H9 (cell line): ENCODE measurements around the gene ARHGEF33. TPM values are rescaled to one million over a fixed set of nuclear protein-coding genes. Genes with fewer than 3 reads are reported as not detected.

Experiments
- DNase-seq: peaks from one replicate; pipeline ENCODE4 v3.0.0-alpha.2; 2017
- H2AFZ ChIP-seq: one replicate; pipeline ENCODE4 v1.6.1; 2013; ENCODE audit warnings: mild to moderate bottlenecking, low read length, control low read depth, moderate library complexity
- H2AK5ac ChIP-seq: 2 replicates; pipeline ENCODE4 v1.6.1; 2013; ENCODE audit warnings: low read length, control low read depth, mixed read lengths; ENCODE audit not compliant: insufficient read length
- H2BK120ac ChIP-seq: one replicate; pipeline ENCODE4 v1.6.1; 2013; ENCODE audit warnings: low read depth, mild to moderate bottlenecking, low read length, control low read depth, inconsistent platforms; ENCODE audit not compliant: poor library complexity, severe bottlenecking
- H2BK12ac ChIP-seq: 2 replicates; pipeline ENCODE4 v1.6.1; 2013; ENCODE audit warnings: low read length, control low read depth, mixed read lengths, low read depth; ENCODE audit not compliant: insufficient read length
- H2BK15ac ChIP-seq: 2 replicates; pipeline ENCODE4 v1.6.1; 2013; ENCODE audit warnings: low read depth, low read length, control low read depth
- H2BK20ac ChIP-seq: one replicate; pipeline ENCODE4 v1.6.1; 2013; ENCODE audit warnings: low read depth, mild to moderate bottlenecking, low read length, control low read depth, inconsistent platforms; ENCODE audit not compliant: poor library complexity, severe bottlenecking
- H2BK5ac ChIP-seq: 2 replicates; pipeline ENCODE4 v1.6.1; 2013; ENCODE audit warnings: low read length, control low read depth, mixed read lengths; ENCODE audit not compliant: insufficient read length
- H3K14ac ChIP-seq: 2 replicates; pipeline ENCODE4 v1.6.1; 2013; ENCODE audit warnings: low read length, control low read depth; ENCODE audit not compliant: insufficient read depth
- H3K18ac ChIP-seq: 2 replicates; pipeline ENCODE4 v1.6.1; 2013; ENCODE audit warnings: low read depth, mild to moderate bottlenecking, mixed read lengths, low read length, control low read depth; ENCODE audit not compliant: insufficient read length
- H3K23ac ChIP-seq: 2 replicates; pipeline ENCODE4 v1.6.1; 2013; ENCODE audit warnings: low read length, control low read depth, mixed read lengths, low read depth; ENCODE audit not compliant: insufficient read length
- H3K23me2 ChIP-seq: 2 replicates; pipeline ENCODE4 v1.6.1; 2013; ENCODE audit warnings: low read depth, mild to moderate bottlenecking, mixed read lengths, low read length, control low read depth; ENCODE audit not compliant: insufficient read length, poor library complexity, severe bottlenecking
- H3K27ac ChIP-seq: 2 replicates; pipeline ENCODE4 v1.5.1; 2013; ENCODE audit warnings: low read length, control low read depth, mixed read lengths, low read depth; ENCODE audit not compliant: insufficient read length
- H3K27me3 ChIP-seq: 2 replicates; pipeline ENCODE4 v1.6.1; 2013; ENCODE audit warnings: low read length, control low read depth, inconsistent platforms; ENCODE audit not compliant: insufficient read depth
- H3K4ac ChIP-seq: 2 replicates; pipeline ENCODE4 v1.6.1; 2013; ENCODE audit warnings: low read depth, mild to moderate bottlenecking, control low read depth, inconsistent platforms, low read length, moderate library complexity
- H3K4me1 ChIP-seq: 2 replicates; pipeline ENCODE4 v1.6.1; 2013; ENCODE audit warnings: low read length, control low read depth, inconsistent platforms; ENCODE audit not compliant: insufficient read depth
- H3K4me2 ChIP-seq: 2 replicates; pipeline ENCODE4 v1.6.1; 2013; ENCODE audit warnings: low read length, control low read depth, mixed read lengths; ENCODE audit not compliant: insufficient read length, insufficient read depth
- H3K56ac ChIP-seq: 2 replicates; pipeline ENCODE4 v1.6.1; 2013; ENCODE audit warnings: low read depth, mild to moderate bottlenecking, mixed read lengths, low read length, control low read depth; ENCODE audit not compliant: insufficient read length
- H3K79me1 ChIP-seq: 2 replicates; pipeline ENCODE4 v1.6.1; 2013; ENCODE audit warnings: low read depth, mild to moderate bottlenecking, moderate library complexity, low read length, control low read depth, inconsistent platforms; ENCODE audit not compliant: insufficient read depth, poor library complexity, severe bottlenecking
- H3K79me2 ChIP-seq: 2 replicates; pipeline ENCODE4 v1.6.1; 2013; ENCODE audit warnings: low read length, control low read depth, inconsistent platforms; ENCODE audit not compliant: insufficient read depth
- H3K9ac ChIP-seq: 2 replicates; pipeline ENCODE4 v1.6.1; 2013; ENCODE audit warnings: low read length, control low read depth, mixed read lengths; ENCODE audit not compliant: insufficient read length; ENCODE audit errors: extremely low read depth
- H3K9me3 ChIP-seq: one replicate; pipeline ENCODE4 v1.6.1; 2013; ENCODE audit warnings: low read depth, low read length, inconsistent platforms; ENCODE audit not compliant: control insufficient read depth
- H3T11ph ChIP-seq: one replicate; pipeline ENCODE4 v1.6.1; 2013; ENCODE audit warnings: mild to moderate bottlenecking, low read length, control low read depth, inconsistent platforms
- H4K20me1 ChIP-seq: one replicate; pipeline ENCODE4 v1.6.1; 2013; ENCODE audit not compliant: control insufficient read depth, insufficient read length, insufficient read depth
- H4K5ac ChIP-seq: 2 replicates; pipeline ENCODE4 v1.6.1; 2013; ENCODE audit warnings: low read depth, mild to moderate bottlenecking, mixed read lengths, low read length, control low read depth; ENCODE audit not compliant: insufficient read length
- H4K8ac ChIP-seq: replicated peaks from 2 replicates; pipeline ENCODE4 v1.6.1; 2013; ENCODE audit warnings: low read length, control low read depth, mixed read lengths, low read depth; ENCODE audit not compliant: insufficient read length
- H4K91ac ChIP-seq: 2 replicates; pipeline ENCODE4 v1.6.1; 2013; ENCODE audit warnings: low read depth, mild to moderate bottlenecking, moderate library complexity, mixed read lengths, low read length, control low read depth; ENCODE audit not compliant: insufficient read length
- H3K27ac Mint-ChIP-seq, 3 experiments: 2 replicates in 2 of 3; 3 replicates in 1 of 3; pipeline ENCODE4 v1.8.0; 2020 to 2021; ENCODE audit warnings: mixed read lengths in 3 of 3, mild to moderate bottlenecking in 1 of 3, moderate library complexity in 1 of 3
- H3K27me3 Mint-ChIP-seq: 2 replicates; pipeline ENCODE4 v1.8.0; 2021; ENCODE audit warnings: low read depth, mild to moderate bottlenecking, moderate library complexity, mixed read lengths
- H3K36me3 Mint-ChIP-seq, 3 experiments: 2 replicates in 2 of 3; 3 replicates in 1 of 3; pipeline ENCODE4 v1.8.0; 2020 to 2021; ENCODE audit warnings: low read depth in 3 of 3, mixed read lengths in 3 of 3; ENCODE audit not compliant: insufficient read depth in 1 of 3
- H3K4me1 Mint-ChIP-seq, 2 experiments: 2 replicates each; pipeline ENCODE4 v1.8.0; 2020; ENCODE audit warnings: mixed read lengths in 2 of 2
- H3K4me3 Mint-ChIP-seq, 2 experiments: 2 replicates in 1 of 2; 3 replicates in 1 of 2; pipeline ENCODE4 v1.8.0; 2020 to 2021; ENCODE audit warnings: mild to moderate bottlenecking in 2 of 2, mixed read lengths in 2 of 2, moderate library complexity in 1 of 2
- H3K9me3 Mint-ChIP-seq, 2 experiments: 2 replicates in 1 of 2; 3 replicates in 1 of 2; pipeline ENCODE4 v1.8.0; 2020; ENCODE audit warnings: mild to moderate bottlenecking in 2 of 2, mixed read lengths in 2 of 2, moderate library complexity in 1 of 2
- total RNA-seq: library from RNA; stranded (reverse); gene quantifications from 2 replicates; pipeline ENCODE4 v1.2.1, GENCODE V29; 2021
- TF ChIP-seq, protein P1 (sequence below): fragments of 200-600 bp; sonication (generic); conservative IDR thresholded peaks from 3 replicates; pipeline ENCODE4 v1.8.0; 2021; ENCODE audit warnings: antibody characterized with exemption, mild to moderate bottlenecking

The ARHGEF33 gene
- total RNA-seq, 1 experiment from 2014 or later, result 0.92 TPM

DNA sequence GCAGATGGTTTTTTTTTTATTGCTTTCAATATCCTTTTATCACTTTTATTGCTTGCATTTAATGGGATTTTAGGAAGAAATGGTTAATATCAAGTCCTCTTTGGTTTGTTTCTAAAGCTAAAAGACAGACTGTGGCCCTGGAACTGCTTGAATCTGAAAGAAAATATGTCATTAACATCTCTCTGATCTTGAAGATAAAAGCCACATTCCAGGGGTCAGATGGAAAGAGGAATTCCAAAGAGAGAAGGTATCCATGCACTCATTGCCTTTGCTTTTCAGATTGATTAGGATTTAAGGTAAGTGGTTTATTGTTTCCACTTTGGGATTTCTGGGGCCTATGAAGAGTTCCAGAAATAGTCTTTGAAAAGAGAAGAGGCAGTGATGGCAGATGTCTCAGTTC, 54.1 kb downstream of the ARHGEF33 start:
- no peak for DNase-seq

More for the DNA sequence above, 54.1 kb downstream of the ARHGEF33 start:
- H3K23ac ChIP-seq, result no peak overlapping the region
- no peak overlapping the region for H3K4me3 Mint-ChIP-seq
- H3K18ac ChIP-seq, result no peak overlapping the region
- no peaks in the 10 kb centered on the region for H3K27me3 Mint-ChIP-seq
- H3K27ac ChIP-seq, result no peak overlapping the region
- H2AK5ac ChIP-seq, result no peak overlapping the region
- H4K20me1 ChIP-seq, result no peaks in the 10 kb centered on the region
- H3K4me2 ChIP-seq, result no peak overlapping the region
- no peak overlapping the region for H2BK15ac ChIP-seq
- no peak overlapping the region for H3T11ph ChIP-seq
- H3K9me3 ChIP-seq, result no peaks in the 10 kb centered on the region
- 0 out of 7 replicates have a peak overlapping the region, but pooled peaks of 1 of the 3 experiments have one; percentile 41 for H3K27ac Mint-ChIP-seq
- H3K9me3 Mint-ChIP-seq, result no peaks in the 10 kb centered on the region
- peaks cover 5% of the 10 kb centered on the region for H3K4me1 ChIP-seq
- no peaks in the 10 kb centered on the region for H3K79me1 ChIP-seq
- H2BK12ac ChIP-seq, result no peak overlapping the region
- H3K36me3 Mint-ChIP-seq, result no peaks in the 10 kb centered on the region
- no peaks in the 10 kb centered on the region for H3K27me3 ChIP-seq
- no peak overlapping the region for H2BK5ac ChIP-seq
- no peak overlapping the region for H2AFZ ChIP-seq
- no peak overlapping the region for H3K56ac ChIP-seq
- no peak overlapping the region for H4K8ac ChIP-seq
- H3K9ac ChIP-seq, result no peak overlapping the region
- H3K14ac ChIP-seq, result no peak overlapping the region
- H4K91ac ChIP-seq, result no peak overlapping the region
- TF ChIP-seq, protein P1, sequence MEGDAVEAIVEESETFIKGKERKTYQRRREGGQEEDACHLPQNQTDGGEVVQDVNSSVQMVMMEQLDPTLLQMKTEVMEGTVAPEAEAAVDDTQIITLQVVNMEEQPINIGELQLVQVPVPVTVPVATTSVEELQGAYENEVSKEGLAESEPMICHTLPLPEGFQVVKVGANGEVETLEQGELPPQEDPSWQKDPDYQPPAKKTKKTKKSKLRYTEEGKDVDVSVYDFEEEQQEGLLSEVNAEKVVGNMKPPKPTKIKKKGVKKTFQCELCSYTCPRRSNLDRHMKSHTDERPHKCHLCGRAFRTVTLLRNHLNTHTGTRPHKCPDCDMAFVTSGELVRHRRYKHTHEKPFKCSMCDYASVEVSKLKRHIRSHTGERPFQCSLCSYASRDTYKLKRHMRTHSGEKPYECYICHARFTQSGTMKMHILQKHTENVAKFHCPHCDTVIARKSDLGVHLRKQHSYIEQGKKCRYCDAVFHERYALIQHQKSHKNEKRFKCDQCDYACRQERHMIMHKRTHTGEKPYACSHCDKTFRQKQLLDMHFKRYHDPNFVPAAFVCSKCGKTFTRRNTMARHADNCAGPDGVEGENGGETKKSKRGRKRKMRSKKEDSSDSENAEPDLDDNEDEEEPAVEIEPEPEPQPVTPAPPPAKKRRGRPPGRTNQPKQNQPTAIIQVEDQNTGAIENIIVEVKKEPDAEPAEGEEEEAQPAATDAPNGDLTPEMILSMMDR, result no peak
- no peak overlapping the region for H2BK20ac ChIP-seq
- H3K4me1 Mint-ChIP-seq, result peaks cover 25 to 29% of the 10 kb centered on the region in 2 experiments
- H3K79me2 ChIP-seq, result no peaks in the 10 kb centered on the region
- no peak overlapping the region for H3K4ac ChIP-seq
- H4K5ac ChIP-seq, result no peak overlapping the region
- no peak overlapping the region for H2BK120ac ChIP-seq
- no peaks in the 10 kb centered on the region for H3K23me2 ChIP-seq
